ENCODE measurements around the gene ADGRV1. TPM values are rescaled to one million over a fixed set of nuclear protein-coding genes. Genes with fewer than 3 reads are reported as not detected.

ADGRV1 gene
- total RNA-seq, 2 experiments from 2014 or later = not detected

GRCh38 chr5:91127456-91128081 is 569.0 kb downstream of the ADGRV1 start:
- no peaks in the 10 kb centered on the region for H3K9me2 ChIP-seq (ENCODE audit: insufficient read depth, low read length)
- no peak overlapping the region for H3K27ac ChIP-seq (ENCODE audit: low read depth, low read length, poor library complexity, severe bottlenecking)
- no peak for DNase-seq (ENCODE audit: low spot score)
- intact Hi-C loops (cut with micrococcal nuclease; ENCODE audit: unreplicated experiment) = no loop called here
- no peak overlapping the region for H2AFZ ChIP-seq (ENCODE audit: low read length)
- H3K4me2 ChIP-seq (ENCODE audit: low read length) = no peak overlapping the region
- no peak for TF ChIP-seq CTCF (conservative IDR thresholded peaks at IDR 0.05; ENCODE audit: low read length)
- no peak for TF ChIP-seq EZH2phosphoT487 (IDR thresholded peaks at IDR 0.05; ENCODE audit: borderline replicate concordance, low read depth, low read length)
- no peaks in the 10 kb centered on the region for H3K36me3 ChIP-seq (ENCODE audit: insufficient read depth, low read length)
- POLR2A ChIA-PET = interaction anchor here (0.6 to 0.8 kb wide), 4 partner anchors 17 to 427 kb away, joined by 3 to 6 read pairs (median 4); no protein-coding TSS in a partner anchor
- no peak overlapping the region for H3K4me3 ChIP-seq (ENCODE audit: low read depth, low read length, poor library complexity, severe bottlenecking)
- no TSS peak for BruUV-seq (replicated peaks)
- H4K20me1 ChIP-seq (ENCODE audit: insufficient read depth, low read length) = no peaks in the 10 kb centered on the region
- H3K4me1 ChIP-seq (ENCODE audit: insufficient read depth, low read length, poor library complexity, severe bottlenecking) = no peaks in the 10 kb centered on the region
- no peaks in the 10 kb centered on the region for H3K9me3 ChIP-seq (ENCODE audit: low read length)
- CTCF ChIA-PET (ENCODE audit: unreplicated experiment) = no interaction called here
- no peaks in the 10 kb centered on the region for H3K79me2 ChIP-seq (ENCODE audit: insufficient read depth, low read depth, low read length)

- Histone ChIP-seq H3K27ac (ENCODE audit: low read depth, low read length, poor library complexity, severe bottlenecking) (no peak overlapping the region), H3K4me1 (ENCODE audit: insufficient read depth, low read length, poor library complexity, severe bottlenecking) (no peaks in the 10 kb centered on the region), H2AFZ (ENCODE audit: low read length) (no peak overlapping the region), H3K9me2 (ENCODE audit: insufficient read depth, low read length) (no peaks in the 10 kb centered on the region), H3K79me2 (ENCODE audit: insufficient read depth, low read depth, low read length) (no peaks in the 10 kb centered on the region), H3K4me2 (ENCODE audit: low read length) (no peak overlapping the region), H3K36me3 (ENCODE audit: insufficient read depth, low read length) (no peaks in the 10 kb centered on the region), H3K9me3 (ENCODE audit: low read length) (no peaks in the 10 kb centered on the region), H3K4me3 (ENCODE audit: low read depth, low read length, poor library complexity, severe bottlenecking) (no peak overlapping the region), H4K20me1 (ENCODE audit: insufficient read depth, low read length) (no peaks in the 10 kb centered on the region)
- no peak for DNase-seq (ENCODE audit: low spot score)
- no TSS peak for BruUV-seq (replicated peaks)
- no peak for TF ChIP-seq EZH2phosphoT487 (IDR thresholded peaks at IDR 0.05; ENCODE audit: borderline replicate concordance, low read depth, low read length)
- ChIA-PET POLR2A (no interaction called here), CTCF (ENCODE audit: unreplicated experiment) (no interaction called here)
- intact Hi-C loops (cut with micrococcal nuclease; ENCODE audit: unreplicated experiment) = no loop called here
Observed at GRCh38 chr5:91128604-91129003, 570.0 kb downstream of the ADGRV1 start.

GRCh38 chr5:91129748-91130147 is 571.2 kb downstream of the ADGRV1 start:
- H3K36me3 ChIP-seq (ENCODE audit: insufficient read depth, low read length) = no peaks in the 10 kb centered on the region
- DNase-seq (ENCODE audit: low spot score) = no peak
- TF ChIP-seq EZH2phosphoT487 (IDR thresholded peaks at IDR 0.05; ENCODE audit: borderline replicate concordance, low read depth, low read length) (no peak), CTCF (conservative IDR thresholded peaks at IDR 0.05; ENCODE audit: low read length) (no peak)
- H4K20me1 ChIP-seq (ENCODE audit: insufficient read depth, low read length) = no peaks in the 10 kb centered on the region
- intact Hi-C loops (cut with micrococcal nuclease; ENCODE audit: unreplicated experiment) = no loop called here
- BruUV-seq (replicated peaks) = no TSS peak
- H3K4me3 ChIP-seq (ENCODE audit: low read depth, low read length, poor library complexity, severe bottlenecking) = no peak overlapping the region
- H3K27ac ChIP-seq (ENCODE audit: low read depth, low read length, poor library complexity, severe bottlenecking) = no peak overlapping the region
- POLR2A ChIA-PET = interaction anchor here (0.7 kb wide), 1 partner anchor 371 kb away, joined by 3 read pairs; no protein-coding TSS in a partner anchor
- H2AFZ ChIP-seq (ENCODE audit: low read length) = no peak overlapping the region
- H3K4me2 ChIP-seq (ENCODE audit: low read length) = no peak overlapping the region
- H3K9me2 ChIP-seq (ENCODE audit: insufficient read depth, low read length) = no peaks in the 10 kb centered on the region
- CTCF ChIA-PET (ENCODE audit: unreplicated experiment) = no interaction called here
- no peaks in the 10 kb centered on the region for H3K4me1 ChIP-seq (ENCODE audit: insufficient read depth, low read length, poor library complexity, severe bottlenecking)
- H3K79me2 ChIP-seq (ENCODE audit: insufficient read depth, low read depth, low read length) = no peaks in the 10 kb centered on the region
- no peaks in the 10 kb centered on the region for H3K9me3 ChIP-seq (ENCODE audit: low read length)
